ENCODE data around the gene SLC6A6.

- TF ChIP-seq EZH2 (IDR thresholded peaks at IDR 0.05; ENCODE audit: insufficient read depth, poor library complexity, severe bottlenecking) (no peak), EZH2phosphoT487 (IDR thresholded peaks at IDR 0.05; ENCODE audit: insufficient read depth, low read depth) (no peak)
These were observed 77.2 kb downstream of the SLC6A6 start for GRCh38 chr3:14479591-14479990.
